ENCODE measurements around the gene OR6N2.

- TF ChIP-seq USF1 (CRISPR knock-in tag; IDR thresholded peaks at IDR 0.05), result no peak
- TF ChIP-seq CHD4 (IDR thresholded peaks at IDR 0.05; ENCODE audit: insufficient read depth, insufficient replicate concordance, low read depth, low read length, poor library complexity, severe bottlenecking), result no peak
- TF ChIP-seq HLTF (IDR thresholded peaks at IDR 0.05), result no peak
- TF ChIP-seq SETDB1 (IDR thresholded peaks at IDR 0.05; ENCODE audit: low read length), result no peak
- TF ChIP-seq ZBTB43 (CRISPR knock-in tag; IDR thresholded peaks at IDR 0.05), result no peak
- TF ChIP-seq SP1 (CRISPR knock-in tag; IDR thresholded peaks at IDR 0.05), result no peak
- no peak for TF ChIP-seq DNMT1 (IDR thresholded peaks at IDR 0.05)
- no peak for TF ChIP-seq ZFPM2 (CRISPR knock-in tag; IDR thresholded peaks at IDR 0.05)
- TF ChIP-seq CBFA2T3 (IDR thresholded peaks at IDR 0.05), result peak; percentile 71
- TF ChIP-seq, protein P1, sequence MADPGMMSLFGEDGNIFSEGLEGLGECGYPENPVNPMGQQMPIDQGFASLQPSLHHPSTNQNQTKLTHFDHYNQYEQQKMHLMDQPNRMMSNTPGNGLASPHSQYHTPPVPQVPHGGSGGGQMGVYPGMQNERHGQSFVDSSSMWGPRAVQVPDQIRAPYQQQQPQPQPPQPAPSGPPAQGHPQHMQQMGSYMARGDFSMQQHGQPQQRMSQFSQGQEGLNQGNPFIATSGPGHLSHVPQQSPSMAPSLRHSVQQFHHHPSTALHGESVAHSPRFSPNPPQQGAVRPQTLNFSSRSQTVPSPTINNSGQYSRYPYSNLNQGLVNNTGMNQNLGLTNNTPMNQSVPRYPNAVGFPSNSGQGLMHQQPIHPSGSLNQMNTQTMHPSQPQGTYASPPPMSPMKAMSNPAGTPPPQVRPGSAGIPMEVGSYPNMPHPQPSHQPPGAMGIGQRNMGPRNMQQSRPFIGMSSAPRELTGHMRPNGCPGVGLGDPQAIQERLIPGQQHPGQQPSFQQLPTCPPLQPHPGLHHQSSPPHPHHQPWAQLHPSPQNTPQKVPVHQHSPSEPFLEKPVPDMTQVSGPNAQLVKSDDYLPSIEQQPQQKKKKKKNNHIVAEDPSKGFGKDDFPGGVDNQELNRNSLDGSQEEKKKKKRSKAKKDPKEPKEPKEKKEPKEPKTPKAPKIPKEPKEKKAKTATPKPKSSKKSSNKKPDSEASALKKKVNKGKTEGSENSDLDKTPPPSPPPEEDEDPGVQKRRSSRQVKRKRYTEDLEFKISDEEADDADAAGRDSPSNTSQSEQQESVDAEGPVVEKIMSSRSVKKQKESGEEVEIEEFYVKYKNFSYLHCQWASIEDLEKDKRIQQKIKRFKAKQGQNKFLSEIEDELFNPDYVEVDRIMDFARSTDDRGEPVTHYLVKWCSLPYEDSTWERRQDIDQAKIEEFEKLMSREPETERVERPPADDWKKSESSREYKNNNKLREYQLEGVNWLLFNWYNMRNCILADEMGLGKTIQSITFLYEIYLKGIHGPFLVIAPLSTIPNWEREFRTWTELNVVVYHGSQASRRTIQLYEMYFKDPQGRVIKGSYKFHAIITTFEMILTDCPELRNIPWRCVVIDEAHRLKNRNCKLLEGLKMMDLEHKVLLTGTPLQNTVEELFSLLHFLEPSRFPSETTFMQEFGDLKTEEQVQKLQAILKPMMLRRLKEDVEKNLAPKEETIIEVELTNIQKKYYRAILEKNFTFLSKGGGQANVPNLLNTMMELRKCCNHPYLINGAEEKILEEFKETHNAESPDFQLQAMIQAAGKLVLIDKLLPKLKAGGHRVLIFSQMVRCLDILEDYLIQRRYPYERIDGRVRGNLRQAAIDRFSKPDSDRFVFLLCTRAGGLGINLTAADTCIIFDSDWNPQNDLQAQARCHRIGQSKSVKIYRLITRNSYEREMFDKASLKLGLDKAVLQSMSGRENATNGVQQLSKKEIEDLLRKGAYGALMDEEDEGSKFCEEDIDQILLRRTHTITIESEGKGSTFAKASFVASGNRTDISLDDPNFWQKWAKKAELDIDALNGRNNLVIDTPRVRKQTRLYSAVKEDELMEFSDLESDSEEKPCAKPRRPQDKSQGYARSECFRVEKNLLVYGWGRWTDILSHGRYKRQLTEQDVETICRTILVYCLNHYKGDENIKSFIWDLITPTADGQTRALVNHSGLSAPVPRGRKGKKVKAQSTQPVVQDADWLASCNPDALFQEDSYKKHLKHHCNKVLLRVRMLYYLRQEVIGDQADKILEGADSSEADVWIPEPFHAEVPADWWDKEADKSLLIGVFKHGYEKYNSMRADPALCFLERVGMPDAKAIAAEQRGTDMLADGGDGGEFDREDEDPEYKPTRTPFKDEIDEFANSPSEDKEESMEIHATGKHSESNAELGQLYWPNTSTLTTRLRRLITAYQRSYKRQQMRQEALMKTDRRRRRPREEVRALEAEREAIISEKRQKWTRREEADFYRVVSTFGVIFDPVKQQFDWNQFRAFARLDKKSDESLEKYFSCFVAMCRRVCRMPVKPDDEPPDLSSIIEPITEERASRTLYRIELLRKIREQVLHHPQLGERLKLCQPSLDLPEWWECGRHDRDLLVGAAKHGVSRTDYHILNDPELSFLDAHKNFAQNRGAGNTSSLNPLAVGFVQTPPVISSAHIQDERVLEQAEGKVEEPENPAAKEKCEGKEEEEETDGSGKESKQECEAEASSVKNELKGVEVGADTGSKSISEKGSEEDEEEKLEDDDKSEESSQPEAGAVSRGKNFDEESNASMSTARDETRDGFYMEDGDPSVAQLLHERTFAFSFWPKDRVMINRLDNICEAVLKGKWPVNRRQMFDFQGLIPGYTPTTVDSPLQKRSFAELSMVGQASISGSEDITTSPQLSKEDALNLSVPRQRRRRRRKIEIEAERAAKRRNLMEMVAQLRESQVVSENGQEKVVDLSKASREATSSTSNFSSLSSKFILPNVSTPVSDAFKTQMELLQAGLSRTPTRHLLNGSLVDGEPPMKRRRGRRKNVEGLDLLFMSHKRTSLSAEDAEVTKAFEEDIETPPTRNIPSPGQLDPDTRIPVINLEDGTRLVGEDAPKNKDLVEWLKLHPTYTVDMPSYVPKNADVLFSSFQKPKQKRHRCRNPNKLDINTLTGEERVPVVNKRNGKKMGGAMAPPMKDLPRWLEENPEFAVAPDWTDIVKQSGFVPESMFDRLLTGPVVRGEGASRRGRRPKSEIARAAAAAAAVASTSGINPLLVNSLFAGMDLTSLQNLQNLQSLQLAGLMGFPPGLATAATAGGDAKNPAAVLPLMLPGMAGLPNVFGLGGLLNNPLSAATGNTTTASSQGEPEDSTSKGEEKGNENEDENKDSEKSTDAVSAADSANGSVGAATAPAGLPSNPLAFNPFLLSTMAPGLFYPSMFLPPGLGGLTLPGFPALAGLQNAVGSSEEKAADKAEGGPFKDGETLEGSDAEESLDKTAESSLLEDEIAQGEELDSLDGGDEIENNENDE (IDR thresholded peaks at IDR 0.05; ENCODE audit: low read depth, low read length), result no peak
- TF ChIP-seq, protein P2, sequence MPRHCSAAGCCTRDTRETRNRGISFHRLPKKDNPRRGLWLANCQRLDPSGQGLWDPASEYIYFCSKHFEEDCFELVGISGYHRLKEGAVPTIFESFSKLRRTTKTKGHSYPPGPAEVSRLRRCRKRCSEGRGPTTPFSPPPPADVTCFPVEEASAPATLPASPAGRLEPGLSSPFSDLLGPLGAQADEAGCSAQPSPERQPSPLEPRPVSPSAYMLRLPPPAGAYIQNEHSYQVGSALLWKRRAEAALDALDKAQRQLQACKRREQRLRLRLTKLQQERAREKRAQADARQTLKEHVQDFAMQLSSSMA (CRISPR knock-in tag; IDR thresholded peaks at IDR 0.05), result no peak
- TF ChIP-seq, protein P3, sequence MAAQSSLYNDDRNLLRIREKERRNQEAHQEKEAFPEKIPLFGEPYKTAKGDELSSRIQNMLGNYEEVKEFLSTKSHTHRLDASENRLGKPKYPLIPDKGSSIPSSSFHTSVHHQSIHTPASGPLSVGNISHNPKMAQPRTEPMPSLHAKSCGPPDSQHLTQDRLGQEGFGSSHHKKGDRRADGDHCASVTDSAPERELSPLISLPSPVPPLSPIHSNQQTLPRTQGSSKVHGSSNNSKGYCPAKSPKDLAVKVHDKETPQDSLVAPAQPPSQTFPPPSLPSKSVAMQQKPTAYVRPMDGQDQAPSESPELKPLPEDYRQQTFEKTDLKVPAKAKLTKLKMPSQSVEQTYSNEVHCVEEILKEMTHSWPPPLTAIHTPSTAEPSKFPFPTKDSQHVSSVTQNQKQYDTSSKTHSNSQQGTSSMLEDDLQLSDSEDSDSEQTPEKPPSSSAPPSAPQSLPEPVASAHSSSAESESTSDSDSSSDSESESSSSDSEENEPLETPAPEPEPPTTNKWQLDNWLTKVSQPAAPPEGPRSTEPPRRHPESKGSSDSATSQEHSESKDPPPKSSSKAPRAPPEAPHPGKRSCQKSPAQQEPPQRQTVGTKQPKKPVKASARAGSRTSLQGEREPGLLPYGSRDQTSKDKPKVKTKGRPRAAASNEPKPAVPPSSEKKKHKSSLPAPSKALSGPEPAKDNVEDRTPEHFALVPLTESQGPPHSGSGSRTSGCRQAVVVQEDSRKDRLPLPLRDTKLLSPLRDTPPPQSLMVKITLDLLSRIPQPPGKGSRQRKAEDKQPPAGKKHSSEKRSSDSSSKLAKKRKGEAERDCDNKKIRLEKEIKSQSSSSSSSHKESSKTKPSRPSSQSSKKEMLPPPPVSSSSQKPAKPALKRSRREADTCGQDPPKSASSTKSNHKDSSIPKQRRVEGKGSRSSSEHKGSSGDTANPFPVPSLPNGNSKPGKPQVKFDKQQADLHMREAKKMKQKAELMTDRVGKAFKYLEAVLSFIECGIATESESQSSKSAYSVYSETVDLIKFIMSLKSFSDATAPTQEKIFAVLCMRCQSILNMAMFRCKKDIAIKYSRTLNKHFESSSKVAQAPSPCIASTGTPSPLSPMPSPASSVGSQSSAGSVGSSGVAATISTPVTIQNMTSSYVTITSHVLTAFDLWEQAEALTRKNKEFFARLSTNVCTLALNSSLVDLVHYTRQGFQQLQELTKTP (IDR thresholded peaks at IDR 0.05; ENCODE audit: low read depth in 1 of 2, partially characterized antibody in 2 of 2), result no peak
- no peak for TF ChIP-seq CTCF (IDR thresholded peaks at IDR 0.05 in 2 of 3, conservative IDR thresholded peaks at IDR 0.05 in 1 of 3; ENCODE audit: insufficient read depth in 2 of 3, low read depth in 1 of 3, low read length in 3 of 3)
These were observed 18.7 kb upstream of the OR6N2 start for GRCh38 chr1:158799689-158800088.

All from K562 (cell line).